Neural crest cell (in vitro differentiated cells): ENCODE results near the gene SMAD5. TPM values are rescaled to one million over a fixed set of nuclear protein-coding genes. Genes with fewer than 3 reads are reported as not detected.

Experiments used
- DNase-seq: peaks from one replicate; pipeline ENCODE4 v3.0.0; 2021; ENCODE audit warnings: low read depth, mixed read lengths, low spot score
- H3K27ac Mint-ChIP-seq: one replicate; pipeline ENCODE4 v1.8.0; 2021; ENCODE audit warnings: mild to moderate bottlenecking, mixed read lengths; ENCODE audit not compliant: unreplicated experiment
- H3K27me3 Mint-ChIP-seq: 2 replicates; pipeline ENCODE4 v1.8.0; 2021; ENCODE audit warnings: low read depth, mild to moderate bottlenecking, mixed read lengths
- H3K36me3 Mint-ChIP-seq: 2 replicates; pipeline ENCODE4 v1.8.0; 2021; ENCODE audit warnings: low read depth, mild to moderate bottlenecking, mixed read lengths
- H3K4me1 Mint-ChIP-seq: 2 replicates; pipeline ENCODE4 v1.8.0; 2021; ENCODE audit warnings: mixed read lengths
- H3K4me3 Mint-ChIP-seq: one replicate; pipeline ENCODE4 v1.8.0; 2021; ENCODE audit warnings: mild to moderate bottlenecking, mixed read lengths
- H3K9me3 Mint-ChIP-seq: 2 replicates; pipeline ENCODE4 v1.8.0; 2021; ENCODE audit warnings: mixed read lengths
- CTCF ChIP-seq: fragments of 200-600 bp; sonication (generic); conservative IDR thresholded peaks from 2 replicates; pipeline ENCODE4 v1.5.0; 2021; ENCODE audit warnings: antibody characterized with exemption, mild to moderate bottlenecking
- total RNA-seq: library from RNA; stranded (reverse); gene quantifications from 2 replicates; pipeline ENCODE4 v1.2.1, GENCODE V29; 2021

Gene SMAD5
- total RNA-seq, 1 donor from 2014 or later: 82.6 TPM

- DNase-seq: no peak
- TF ChIP-seq CTCF: no peak
- Mint-ChIP-seq H3K27ac (no peak overlapping the region), H3K27me3 (peaks cover 58% of the 10 kb centered on the region), H3K4me1 (peaks cover 12% of the 10 kb centered on the region), H3K36me3 (peaks cover 24% of the 10 kb centered on the region), H3K9me3 (no peaks in the 10 kb centered on the region), H3K4me3 (no peak overlapping the region)
These were observed 56.2 kb downstream of the SMAD5 start for GRCh38 chr5:136188859-136189258.

- Mint-ChIP-seq H3K36me3 (peaks cover 24% of the 10 kb centered on the region), H3K27ac (no peak overlapping the region), H3K27me3 (peaks cover 71% of the 10 kb centered on the region), H3K9me3 (no peaks in the 10 kb centered on the region), H3K4me3 (peak overlapping the region; percentile 74), H3K4me1 (peaks cover 12% of the 10 kb centered on the region)
- no peak for DNase-seq
- TF ChIP-seq CTCF: no peak
These were observed 57.6 kb downstream of the SMAD5 start for GRCh38 chr5:136190091-136190720.

GRCh38 chr5:136190904-136191303 lies 58.3 kb downstream of the SMAD5 start:
- H3K36me3 Mint-ChIP-seq: peaks cover 24% of the 10 kb centered on the region
- no peaks in the 10 kb centered on the region for H3K9me3 Mint-ChIP-seq
- H3K4me1 Mint-ChIP-seq: peaks cover 17% of the 10 kb centered on the region
- H3K27ac Mint-ChIP-seq: no peak overlapping the region
- no peak for TF ChIP-seq CTCF
- H3K27me3 Mint-ChIP-seq: peaks cover 78% of the 10 kb centered on the region
- H3K4me3 Mint-ChIP-seq: peak overlapping the region; percentile 74
- no peak for DNase-seq

- DNase-seq: no peak
- Mint-ChIP-seq H3K4me3 (peak overlapping the region; percentile 74), H3K27ac (no peak overlapping the region), H3K4me1 (peaks cover 22% of the 10 kb centered on the region), H3K9me3 (no peaks in the 10 kb centered on the region), H3K27me3 (peaks cover 84% of the 10 kb centered on the region), H3K36me3 (peaks cover 24% of the 10 kb centered on the region)
- TF ChIP-seq CTCF: no peak
These were observed 58.8 kb downstream of the SMAD5 start for GRCh38 chr5:136191304-136192014.

- peaks cover 86% of the 10 kb centered on the region for H3K27me3 Mint-ChIP-seq
- peak; percentile 14 for DNase-seq
- H3K36me3 Mint-ChIP-seq: peaks cover 19% of the 10 kb centered on the region
- peak overlapping the region; percentile 74 for H3K4me3 Mint-ChIP-seq
- H3K4me1 Mint-ChIP-seq: peaks cover 24% of the 10 kb centered on the region
- no peak overlapping the region for H3K27ac Mint-ChIP-seq
- no peaks in the 10 kb centered on the region for H3K9me3 Mint-ChIP-seq
- TF ChIP-seq CTCF: no peak
These were observed 59.4 kb downstream of the SMAD5 start for GRCh38 chr5:136192015-136192525.
